22Rv1 (cell line): ENCODE results near the gene TBC1D19.

Source experiments
- ZFX ChIP-seq: fragments of 450-650 bp; IDR thresholded peaks from 2 replicates; pipeline ENCODE4 v1.6.1; 2017; ENCODE audit warnings: antibody characterized with exemption, borderline replicate concordance
- TF ChIP-seq, protein P1 (sequence below): fragments of 450-650 bp; IDR thresholded peaks from 2 replicates; pipeline ENCODE4 v1.5.1; 2017; ENCODE audit warnings: mild to moderate bottlenecking

DNA sequence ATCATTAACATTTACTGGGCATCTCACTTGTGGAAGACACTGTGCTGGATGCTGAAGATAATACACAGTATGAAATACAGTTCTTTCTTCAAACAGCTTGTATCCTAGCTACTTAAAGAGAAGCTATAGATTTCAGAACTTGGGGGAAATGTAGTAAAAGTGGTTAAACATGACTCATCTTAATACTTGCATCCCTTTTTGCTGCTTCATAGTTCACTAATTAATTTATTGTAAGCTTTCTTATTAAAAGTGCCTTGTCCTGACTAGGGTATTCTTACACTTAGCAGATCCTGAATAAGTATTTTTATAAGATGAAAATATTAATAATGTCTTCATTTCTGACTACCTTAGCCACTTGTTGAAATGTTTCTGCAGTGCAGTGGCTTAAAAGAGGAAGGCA lies 144.0 kb downstream of the TBC1D19 start:
- TF ChIP-seq, protein P1, sequence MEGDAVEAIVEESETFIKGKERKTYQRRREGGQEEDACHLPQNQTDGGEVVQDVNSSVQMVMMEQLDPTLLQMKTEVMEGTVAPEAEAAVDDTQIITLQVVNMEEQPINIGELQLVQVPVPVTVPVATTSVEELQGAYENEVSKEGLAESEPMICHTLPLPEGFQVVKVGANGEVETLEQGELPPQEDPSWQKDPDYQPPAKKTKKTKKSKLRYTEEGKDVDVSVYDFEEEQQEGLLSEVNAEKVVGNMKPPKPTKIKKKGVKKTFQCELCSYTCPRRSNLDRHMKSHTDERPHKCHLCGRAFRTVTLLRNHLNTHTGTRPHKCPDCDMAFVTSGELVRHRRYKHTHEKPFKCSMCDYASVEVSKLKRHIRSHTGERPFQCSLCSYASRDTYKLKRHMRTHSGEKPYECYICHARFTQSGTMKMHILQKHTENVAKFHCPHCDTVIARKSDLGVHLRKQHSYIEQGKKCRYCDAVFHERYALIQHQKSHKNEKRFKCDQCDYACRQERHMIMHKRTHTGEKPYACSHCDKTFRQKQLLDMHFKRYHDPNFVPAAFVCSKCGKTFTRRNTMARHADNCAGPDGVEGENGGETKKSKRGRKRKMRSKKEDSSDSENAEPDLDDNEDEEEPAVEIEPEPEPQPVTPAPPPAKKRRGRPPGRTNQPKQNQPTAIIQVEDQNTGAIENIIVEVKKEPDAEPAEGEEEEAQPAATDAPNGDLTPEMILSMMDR: no peak
- TF ChIP-seq ZFX: no peak
